ENCODE data around the gene GPC5.
"Not testable (repeated sequence)": the region's sequence is repeated elsewhere in the genome, so short reads cannot be mapped to it uniquely, and the experiment has no call there.

Gene GPC5

GRCh38 chr13:91882918-91883317, 484.5 kb downstream of the GPC5 start:
- Mint-ChIP-seq H3K27me3 (ENCODE audit: low read depth) (no peaks in the 10 kb centered on the region), H3K4me1 (ENCODE audit: low read depth) (no peaks in the 10 kb centered on the region), H3K9me3 (no peaks in the 10 kb centered on the region), H3K4me3 (no peak overlapping the region), H3K36me3 (ENCODE audit: low read depth) (no peaks in the 10 kb centered on the region), H3K27ac (no peak overlapping the region)

GRCh38 chr13:91889641-91890040, 491.2 kb downstream of the GPC5 start:
- peaks cover 3% of the 10 kb centered on the region for H3K9me3 Mint-ChIP-seq
- no peaks in the 10 kb centered on the region for H3K36me3 Mint-ChIP-seq (ENCODE audit: low read depth)
- no peak overlapping the region for H3K27ac Mint-ChIP-seq
- H3K4me1 Mint-ChIP-seq (ENCODE audit: low read depth) = no peaks in the 10 kb centered on the region
- H3K4me3 Mint-ChIP-seq = no peak overlapping the region
- no peaks in the 10 kb centered on the region for H3K27me3 Mint-ChIP-seq (ENCODE audit: low read depth)

GRCh38 chr13:91891141-91891540, 492.7 kb downstream of the GPC5 start:
- Mint-ChIP-seq H3K4me1 (ENCODE audit: low read depth) (no peaks in the 10 kb centered on the region), H3K4me3 (no peak overlapping the region), H3K27ac (no peak overlapping the region), H3K9me3 (peaks cover 4% of the 10 kb centered on the region), H3K27me3 (ENCODE audit: low read depth) (no peaks in the 10 kb centered on the region), H3K36me3 (ENCODE audit: low read depth) (no peaks in the 10 kb centered on the region)

GRCh38 chr13:91893040-91893439, 494.6 kb downstream of the GPC5 start:
- Mint-ChIP-seq H3K36me3 (ENCODE audit: low read depth) (no peaks in the 10 kb centered on the region), H3K4me1 (ENCODE audit: low read depth) (no peaks in the 10 kb centered on the region), H3K27ac (no peak overlapping the region), H3K27me3 (ENCODE audit: low read depth) (no peaks in the 10 kb centered on the region), H3K4me3 (no peak overlapping the region), H3K9me3 (peaks cover 4% of the 10 kb centered on the region)

GRCh38 chr13:91894316-91894715, 495.9 kb downstream of the GPC5 start:
- no peaks in the 10 kb centered on the region for H3K27me3 Mint-ChIP-seq (ENCODE audit: low read depth)
- peaks cover 4% of the 10 kb centered on the region for H3K9me3 Mint-ChIP-seq
- H3K4me3 Mint-ChIP-seq = no peak overlapping the region
- H3K27ac Mint-ChIP-seq = no peak overlapping the region
- H3K4me1 Mint-ChIP-seq (ENCODE audit: low read depth) = no peaks in the 10 kb centered on the region
- H3K36me3 Mint-ChIP-seq (ENCODE audit: low read depth) = no peaks in the 10 kb centered on the region

GRCh38 chr13:91896547-91896946, 498.1 kb downstream of the GPC5 start:
- Mint-ChIP-seq H3K4me3 (no peak overlapping the region), H3K9me3 (peaks cover 4% of the 10 kb centered on the region), H3K36me3 (ENCODE audit: low read depth) (no peaks in the 10 kb centered on the region), H3K27ac (no peak overlapping the region), H3K4me1 (ENCODE audit: low read depth) (no peaks in the 10 kb centered on the region), H3K27me3 (ENCODE audit: low read depth) (no peaks in the 10 kb centered on the region)

GRCh38 chr13:91898986-91899385, 500.6 kb downstream of the GPC5 start:
- not testable (repeated sequence) for H3K27ac Mint-ChIP-seq; H3K4me3 Mint-ChIP-seq; H3K36me3 Mint-ChIP-seq (ENCODE audit: low read depth); H3K27me3 Mint-ChIP-seq (ENCODE audit: low read depth); H3K9me3 Mint-ChIP-seq; H3K4me1 Mint-ChIP-seq (ENCODE audit: low read depth)

GRCh38 chr13:91902291-91902690, 503.9 kb downstream of the GPC5 start:
- Mint-ChIP-seq H3K4me1 (ENCODE audit: low read depth) (no peaks in the 10 kb centered on the region), H3K27ac (no peak overlapping the region), H3K27me3 (ENCODE audit: low read depth) (no peaks in the 10 kb centered on the region), H3K36me3 (ENCODE audit: low read depth) (no peaks in the 10 kb centered on the region), H3K9me3 (no peaks in the 10 kb centered on the region), H3K4me3 (no peak overlapping the region)

GRCh38 chr13:91904005-91904404, 505.6 kb downstream of the GPC5 start:
- Mint-ChIP-seq H3K4me3 (no peak overlapping the region), H3K27me3 (ENCODE audit: low read depth) (no peaks in the 10 kb centered on the region), H3K36me3 (ENCODE audit: low read depth) (no peaks in the 10 kb centered on the region), H3K9me3 (no peaks in the 10 kb centered on the region), H3K4me1 (ENCODE audit: low read depth) (no peaks in the 10 kb centered on the region), H3K27ac (no peak overlapping the region)

- H3K36me3 Mint-ChIP-seq (ENCODE audit: low read depth) = no peaks in the 10 kb centered on the region
These were observed 506.2 kb downstream of the GPC5 start for GRCh38 chr13:91904597-91904996.

GRCh38 chr13:91907398-91907797, 509.0 kb downstream of the GPC5 start:
- Mint-ChIP-seq H3K9me3 (no peaks in the 10 kb centered on the region), H3K36me3 (ENCODE audit: low read depth) (no peaks in the 10 kb centered on the region), H3K4me1 (ENCODE audit: low read depth) (no peaks in the 10 kb centered on the region), H3K27ac (no peak overlapping the region), H3K27me3 (ENCODE audit: low read depth) (no peaks in the 10 kb centered on the region), H3K4me3 (no peak overlapping the region)

More at GRCh38 chr13:91904597-91904996, 506.2 kb downstream of the GPC5 start:
- no peak overlapping the region for H3K4me3 Mint-ChIP-seq
- no peaks in the 10 kb centered on the region for H3K9me3 Mint-ChIP-seq
- H3K27me3 Mint-ChIP-seq (ENCODE audit: low read depth) = no peaks in the 10 kb centered on the region
- no peaks in the 10 kb centered on the region for H3K4me1 Mint-ChIP-seq (ENCODE audit: low read depth)
- no peak overlapping the region for H3K27ac Mint-ChIP-seq

GRCh38 chr13:91909617-91910016, 511.2 kb downstream of the GPC5 start:
- Mint-ChIP-seq H3K9me3 (no peaks in the 10 kb centered on the region), H3K27ac (no peak overlapping the region), H3K4me1 (ENCODE audit: low read depth) (no peaks in the 10 kb centered on the region), H3K27me3 (ENCODE audit: low read depth) (no peaks in the 10 kb centered on the region), H3K4me3 (no peak overlapping the region), H3K36me3 (ENCODE audit: low read depth) (no peaks in the 10 kb centered on the region)

- no peaks in the 10 kb centered on the region for H3K9me3 Mint-ChIP-seq
- H3K27me3 Mint-ChIP-seq (ENCODE audit: low read depth) = no peaks in the 10 kb centered on the region
- no peaks in the 10 kb centered on the region for H3K36me3 Mint-ChIP-seq (ENCODE audit: low read depth)
- H3K4me3 Mint-ChIP-seq = no peak overlapping the region
- H3K27ac Mint-ChIP-seq = no peak overlapping the region
- H3K4me1 Mint-ChIP-seq (ENCODE audit: low read depth) = no peaks in the 10 kb centered on the region
These were observed 524.7 kb downstream of the GPC5 start for GRCh38 chr13:91922969-91923592.

GRCh38 chr13:91930687-91931086, 532.3 kb downstream of the GPC5 start:
- no peak overlapping the region for H3K4me3 Mint-ChIP-seq
- no peak overlapping the region for H3K27ac Mint-ChIP-seq
- H3K27me3 Mint-ChIP-seq (ENCODE audit: low read depth) = no peaks in the 10 kb centered on the region
- H3K9me3 Mint-ChIP-seq = no peaks in the 10 kb centered on the region
- H3K4me1 Mint-ChIP-seq (ENCODE audit: low read depth) = no peaks in the 10 kb centered on the region
- no peaks in the 10 kb centered on the region for H3K36me3 Mint-ChIP-seq (ENCODE audit: low read depth)

- Mint-ChIP-seq H3K9me3 (no peaks in the 10 kb centered on the region), H3K4me1 (ENCODE audit: low read depth) (no peaks in the 10 kb centered on the region), H3K27me3 (ENCODE audit: low read depth) (no peaks in the 10 kb centered on the region), H3K27ac (no peak overlapping the region), H3K4me3 (no peak overlapping the region), H3K36me3 (ENCODE audit: low read depth) (no peaks in the 10 kb centered on the region)
These were observed 535.9 kb downstream of the GPC5 start for GRCh38 chr13:91934354-91934753.

- no peaks in the 10 kb centered on the region for H3K27me3 Mint-ChIP-seq (ENCODE audit: low read depth)
- no peak overlapping the region for H3K27ac Mint-ChIP-seq
- H3K9me3 Mint-ChIP-seq = no peaks in the 10 kb centered on the region
- no peaks in the 10 kb centered on the region for H3K36me3 Mint-ChIP-seq (ENCODE audit: low read depth)
- H3K4me1 Mint-ChIP-seq (ENCODE audit: low read depth) = no peaks in the 10 kb centered on the region
- no peak overlapping the region for H3K4me3 Mint-ChIP-seq
These were observed 548.2 kb downstream of the GPC5 start for GRCh38 chr13:91946498-91947070.
